GM12874 (cell line): ENCODE data around the gene MZB1.
A peak's percentile ranks its signal among the peaks of the same experiment; 100 is the strongest.

Source experiments
- CTCF ChIP-seq: IDR thresholded peaks from 2 replicates; pipeline ENCODE4 v1.5.1; 2011; ENCODE audit warnings: low read depth, mild to moderate bottlenecking, control low read depth, low read length, moderate library complexity; ENCODE audit not compliant: insufficient read depth

MZB1 gene

DNA sequence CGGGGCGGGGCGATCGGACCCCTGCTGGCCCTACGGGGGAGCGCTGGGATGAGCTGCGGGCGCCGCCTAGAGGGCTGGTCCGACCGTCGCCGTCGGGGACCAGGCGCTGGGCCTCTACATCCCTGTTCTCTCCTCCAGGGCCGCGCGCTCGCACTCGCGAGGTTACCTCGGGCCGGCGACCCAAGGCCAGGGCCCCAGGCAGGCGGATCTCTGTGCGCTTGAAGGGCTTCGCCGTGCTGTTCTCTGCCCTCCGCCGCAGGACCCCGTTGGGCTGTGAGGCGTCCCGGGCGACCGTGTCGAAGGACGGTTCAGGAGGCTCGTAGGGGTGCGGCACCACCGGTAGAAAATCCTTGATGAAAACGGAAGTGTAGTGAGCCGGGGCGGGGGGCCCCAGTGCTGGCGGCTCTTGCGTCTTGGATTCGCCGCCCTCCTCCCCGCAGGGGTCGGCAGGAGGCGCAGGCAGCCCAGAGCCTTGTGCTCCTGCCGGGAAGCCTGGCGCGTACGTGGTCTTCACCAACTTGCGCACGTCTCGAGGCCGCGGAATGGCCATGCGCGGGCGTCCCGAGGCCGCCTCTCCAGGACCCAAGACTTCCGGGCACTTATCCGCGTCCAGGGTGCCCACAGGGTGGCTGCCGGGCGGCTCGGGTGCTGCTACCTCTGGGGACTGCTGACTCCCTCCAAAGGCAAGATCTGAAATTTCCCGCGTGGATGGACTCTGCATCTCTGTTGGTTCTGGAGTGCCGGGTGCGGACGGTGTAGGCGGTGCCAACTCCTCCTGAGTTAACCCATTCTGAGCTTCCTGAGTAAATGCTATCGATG lies 3.2 kb upstream of the MZB1 start:
- TF ChIP-seq CTCF: peak; percentile 98

GRCh38 chr5:139392324-139392677 lies 2.6 kb upstream of the MZB1 start:
- no peak for TF ChIP-seq CTCF

DNA sequence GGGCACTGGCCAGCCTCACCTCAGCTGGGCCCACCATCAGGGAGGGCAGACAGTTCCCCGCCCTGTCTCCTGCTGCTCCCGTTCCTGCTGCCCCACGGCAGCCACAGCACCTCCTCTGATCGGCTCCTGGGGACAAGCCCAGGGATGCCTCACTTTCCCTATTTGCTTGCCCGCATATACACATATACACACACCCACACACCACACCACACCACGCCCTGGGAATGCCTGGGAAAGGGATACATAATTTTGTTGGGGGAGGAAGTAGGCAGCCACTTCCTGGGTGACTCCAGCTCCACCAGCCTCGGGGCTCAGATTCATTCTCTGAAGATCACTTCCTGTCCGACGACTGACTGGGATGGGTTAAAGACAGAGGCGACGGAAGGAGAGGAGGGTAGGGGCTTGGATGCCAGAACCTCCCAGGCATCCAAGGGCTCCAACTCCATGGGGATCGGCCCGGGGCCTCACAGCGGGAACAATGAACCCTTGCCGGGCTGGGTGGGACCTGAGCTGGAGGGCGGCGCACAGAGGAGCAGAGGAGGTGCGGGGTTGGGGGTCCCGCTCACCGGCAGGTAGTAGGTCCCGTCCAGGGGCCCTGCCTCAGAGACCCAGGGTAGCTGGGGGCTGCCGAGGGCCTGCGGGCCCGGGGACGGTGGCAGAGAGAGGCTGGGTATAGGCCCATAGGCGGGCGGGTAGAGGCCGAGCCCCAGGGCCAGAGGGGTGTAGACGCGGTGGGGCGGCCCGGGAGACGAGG lies 2.0 kb upstream of the MZB1 start:
- no peak for TF ChIP-seq CTCF

- TF ChIP-seq CTCF: no peak
These were observed 1.2 kb upstream of the MZB1 start for GRCh38 chr5:139390639-139391569.

DNA sequence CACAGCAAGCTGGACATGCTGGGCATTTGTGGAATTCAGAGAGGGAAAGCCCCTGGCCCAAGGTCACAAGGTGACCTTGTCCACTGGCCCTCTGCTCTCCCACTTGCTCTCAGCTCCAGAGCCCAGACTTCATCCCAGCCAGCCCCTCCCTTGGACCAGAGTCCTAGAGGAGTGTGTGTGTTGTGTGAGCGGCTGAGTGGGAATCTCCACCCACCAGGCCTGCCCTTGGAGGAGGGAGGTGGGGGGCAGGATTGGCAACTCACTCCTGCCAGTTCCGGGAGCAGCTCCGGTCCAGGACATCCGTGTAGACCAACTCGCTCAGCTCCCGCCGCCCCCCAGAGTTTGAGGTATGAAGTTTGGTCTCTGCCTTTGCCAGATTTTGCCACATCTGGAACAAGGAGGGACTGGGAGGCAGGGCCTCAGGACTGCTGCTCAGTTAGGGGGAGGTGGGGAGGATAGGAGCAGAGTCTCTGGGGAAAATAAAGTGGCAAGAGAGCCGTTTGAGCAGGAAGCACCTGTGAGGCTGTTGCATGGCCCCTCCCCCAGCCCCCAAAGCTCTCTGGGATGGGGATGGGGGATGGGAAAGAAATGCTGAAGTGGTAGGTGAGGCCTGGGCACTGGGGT lies 1.4 kb downstream of the MZB1 start:
- TF ChIP-seq CTCF: 0 out of 2 replicates have a peak, but pooled peaks have one; percentile 2

GRCh38 chr5:139387611-139388197 lies 2.0 kb downstream of the MZB1 start:
- TF ChIP-seq CTCF: no peak
